ENCODE results near the gene C4orf50.

Gene C4orf50

DNA sequence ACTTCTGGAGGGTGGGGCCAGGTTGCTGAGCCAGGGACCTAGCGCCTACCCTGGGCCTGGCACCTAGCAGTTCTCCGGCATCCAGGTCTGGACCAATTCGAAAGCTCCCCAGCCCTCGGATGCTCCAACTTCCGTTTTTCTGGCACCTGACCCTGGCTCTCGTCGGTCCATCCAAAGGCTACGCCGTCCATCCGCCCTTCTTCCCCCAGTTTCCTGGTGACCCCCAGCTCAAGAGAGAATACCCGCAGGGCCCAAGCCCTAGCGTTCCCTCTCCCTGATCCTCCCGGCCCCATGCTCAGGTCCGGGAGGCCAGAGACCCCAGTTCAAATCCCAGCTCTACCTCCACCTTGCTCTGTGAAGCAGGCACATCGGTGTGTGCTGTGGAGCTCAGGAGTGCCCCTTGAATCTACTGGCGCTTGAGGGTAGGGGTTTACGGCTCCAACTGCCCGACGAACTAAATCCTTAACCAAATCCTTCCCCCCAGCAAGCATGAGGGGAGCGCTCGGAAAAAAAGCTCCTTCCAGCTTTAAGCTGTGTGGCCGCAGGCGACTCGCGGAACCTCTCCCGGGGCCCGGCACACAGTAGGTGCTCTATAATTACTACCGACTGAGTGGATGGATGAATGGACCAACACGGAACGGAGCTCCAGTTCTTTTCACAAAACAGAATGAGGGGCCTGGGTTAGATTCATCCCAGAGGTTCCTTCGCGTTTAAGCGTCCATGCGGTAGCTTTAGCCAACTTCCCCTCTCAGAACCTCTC is 126.5 kb downstream of the C4orf50 start:
- peak overlapping the region; percentile 74; the same call in 1 of the 2 replicates for H3K4me3 ChIP-seq
- in situ Hi-C loops (cut with MboI; ENCODE audit: low sequenced_read_pairs): no loop called here
- H3K4me1 ChIP-seq: peaks cover 28% of the 10 kb centered on the region
- DNase-seq (ENCODE audit: low spot score in 2 of 2): no peak
- no peaks in the 10 kb centered on the region; the same call in 1 of the 2 replicates for H3K9me3 ChIP-seq
- peaks cover 7% of the 10 kb centered on the region; the same call in 1 of the 2 replicates for H3K27me3 ChIP-seq (ENCODE audit: low read depth)
- no peaks in the 10 kb centered on the region; the same call in 1 of the 2 replicates for H3K36me3 ChIP-seq (replicated peaks)

DNA sequence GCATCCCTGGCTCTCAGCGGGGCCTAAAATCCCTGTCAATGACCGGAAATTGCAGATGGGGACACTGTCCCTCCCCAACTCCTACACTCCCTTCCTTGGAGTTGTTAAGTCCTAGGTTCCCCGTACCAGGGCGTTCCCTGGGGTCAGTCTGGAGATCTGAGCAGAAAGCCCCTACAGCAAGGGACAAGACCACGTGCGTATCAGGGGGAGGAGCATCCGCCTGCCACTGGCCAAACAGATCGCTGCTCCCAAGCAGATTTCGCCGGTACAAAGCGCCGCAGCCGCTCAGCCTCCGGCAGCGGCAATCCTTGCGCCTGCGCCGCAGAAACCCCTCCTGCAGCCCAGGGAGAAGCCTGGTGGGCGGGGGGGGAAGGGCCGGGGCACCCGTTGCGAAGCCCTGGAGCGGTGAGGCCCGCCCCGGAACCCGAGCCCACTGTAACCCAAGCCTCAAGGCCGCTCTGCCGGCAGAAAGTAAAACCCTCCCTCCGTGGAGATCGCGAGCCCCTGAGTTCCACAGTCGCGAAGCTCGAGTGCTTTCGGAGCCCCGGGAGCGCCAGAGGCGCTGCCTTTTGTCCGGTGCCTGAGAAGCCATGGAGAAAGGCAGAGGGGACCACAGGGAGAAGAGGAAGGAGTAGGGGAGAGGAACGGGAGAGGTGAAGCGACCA is 128.0 kb downstream of the C4orf50 start:
- no peaks in the 10 kb centered on the region; the same call in 1 of the 2 replicates for H3K36me3 ChIP-seq (replicated peaks)
- in situ Hi-C loops (cut with MboI; ENCODE audit: low sequenced_read_pairs): no loop called here
- H3K4me1 ChIP-seq: peaks cover 39% of the 10 kb centered on the region
- H3K27me3 ChIP-seq (ENCODE audit: low read depth): no peaks in the 10 kb centered on the region
- peak; percentile 88 to 95 for DNase-seq (ENCODE audit: low spot score in 2 of 2)
- no peaks in the 10 kb centered on the region; the same call in 1 of the 2 replicates for H3K9me3 ChIP-seq
- H3K4me3 ChIP-seq: peak overlapping the region; percentile 74

DNA sequence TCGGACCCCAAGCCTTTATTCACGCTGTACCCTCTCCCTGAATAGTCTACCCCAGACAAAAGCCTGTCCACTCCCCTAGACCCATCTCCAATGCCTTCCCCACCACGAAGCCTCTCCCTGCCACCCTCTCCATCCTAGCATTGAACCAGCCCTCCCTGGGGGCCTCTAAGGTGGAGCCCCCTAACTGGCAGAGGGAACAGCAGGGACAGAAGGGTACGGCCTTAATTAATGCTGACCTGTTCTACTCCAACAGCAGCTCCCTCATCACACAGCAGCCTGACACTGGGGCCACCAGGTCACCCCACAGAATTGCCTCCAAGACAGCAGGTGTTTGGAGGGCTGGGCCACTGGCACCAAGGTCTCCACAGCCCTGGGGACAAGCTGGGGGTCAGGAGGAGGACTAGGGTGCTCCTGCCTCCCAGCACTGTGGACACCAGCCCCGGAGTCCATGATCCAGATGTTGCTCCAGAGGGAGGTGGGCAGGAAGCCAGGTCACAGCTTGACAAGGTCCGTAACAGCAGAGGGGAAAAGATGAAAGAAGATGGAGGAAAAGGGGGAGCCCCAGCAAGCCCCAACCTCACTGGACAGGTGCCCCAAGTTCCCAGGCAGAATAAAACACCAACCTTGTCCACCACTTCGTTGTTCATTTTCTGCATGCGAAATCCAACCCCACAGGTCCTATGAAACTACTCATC is 129.1 kb downstream of the C4orf50 start:
- Histone ChIP-seq H3K27me3 (ENCODE audit: low read depth) (no peaks in the 10 kb centered on the region), H3K4me1 (peaks cover 50% of the 10 kb centered on the region), H3K9me3 (no peaks in the 10 kb centered on the region; the same call in 1 of the 2 replicates), H3K4me3 (peak overlapping the region; percentile 74), H3K36me3 (replicated peaks) (no peaks in the 10 kb centered on the region; the same call in 1 of the 2 replicates)
- peak in 1 of 2 experiments; percentile 29 for DNase-seq (ENCODE audit: low spot score in 2 of 2)
- in situ Hi-C loops (cut with MboI; ENCODE audit: low sequenced_read_pairs): no loop called here

DNA sequence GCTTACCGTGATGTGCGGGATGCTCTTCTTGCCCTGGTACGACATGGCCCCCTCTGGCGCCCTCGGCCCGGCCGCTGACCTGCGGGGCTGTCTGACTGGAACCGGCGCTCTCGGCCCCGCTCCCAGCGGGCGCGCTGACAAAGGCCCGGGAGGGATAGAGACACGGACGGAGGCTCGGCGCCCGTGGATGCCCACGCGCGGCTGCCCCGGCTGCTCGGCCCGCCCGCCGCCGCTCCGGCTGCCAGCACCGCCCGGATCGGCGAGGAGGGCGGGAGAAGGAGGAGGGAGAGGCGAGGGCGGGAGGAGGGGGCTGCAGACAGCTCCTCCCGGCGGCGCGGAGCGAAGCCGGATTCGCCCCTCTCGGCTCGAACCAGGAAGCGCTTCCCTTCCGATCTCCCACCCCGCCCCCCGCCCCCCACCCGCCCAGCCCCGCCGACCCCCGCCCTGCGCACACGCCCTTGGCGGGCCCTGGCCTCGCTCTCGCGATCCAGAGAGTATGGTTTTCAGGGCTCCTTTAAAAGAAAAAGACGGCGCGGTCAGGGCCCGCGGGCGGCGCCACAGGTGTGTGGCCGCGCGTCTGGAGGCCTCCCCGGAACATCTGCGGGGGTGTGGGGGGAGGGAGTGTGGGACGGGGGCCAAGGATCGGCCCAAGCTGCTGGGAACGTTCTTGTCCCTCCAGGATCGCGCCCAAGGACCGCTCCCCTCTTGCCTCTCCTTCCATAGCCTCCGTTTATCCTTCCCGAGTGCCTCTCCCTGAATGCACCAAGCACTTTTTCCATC is 129.8 kb downstream of the C4orf50 start:
- H3K27me3 ChIP-seq (ENCODE audit: low read depth): no peaks in the 10 kb centered on the region
- in situ Hi-C loops (cut with MboI; ENCODE audit: low sequenced_read_pairs): no loop called here
- no peaks in the 10 kb centered on the region; the same call in 1 of the 2 replicates for H3K36me3 ChIP-seq (replicated peaks)
- H3K4me1 ChIP-seq: peaks cover 51% of the 10 kb centered on the region
- no peaks in the 10 kb centered on the region; the same call in 1 of the 2 replicates for H3K9me3 ChIP-seq
- DNase-seq (ENCODE audit: low spot score in 2 of 2): peak; percentile 73 to 87
- H3K4me3 ChIP-seq: peak overlapping the region; percentile 74

DNA sequence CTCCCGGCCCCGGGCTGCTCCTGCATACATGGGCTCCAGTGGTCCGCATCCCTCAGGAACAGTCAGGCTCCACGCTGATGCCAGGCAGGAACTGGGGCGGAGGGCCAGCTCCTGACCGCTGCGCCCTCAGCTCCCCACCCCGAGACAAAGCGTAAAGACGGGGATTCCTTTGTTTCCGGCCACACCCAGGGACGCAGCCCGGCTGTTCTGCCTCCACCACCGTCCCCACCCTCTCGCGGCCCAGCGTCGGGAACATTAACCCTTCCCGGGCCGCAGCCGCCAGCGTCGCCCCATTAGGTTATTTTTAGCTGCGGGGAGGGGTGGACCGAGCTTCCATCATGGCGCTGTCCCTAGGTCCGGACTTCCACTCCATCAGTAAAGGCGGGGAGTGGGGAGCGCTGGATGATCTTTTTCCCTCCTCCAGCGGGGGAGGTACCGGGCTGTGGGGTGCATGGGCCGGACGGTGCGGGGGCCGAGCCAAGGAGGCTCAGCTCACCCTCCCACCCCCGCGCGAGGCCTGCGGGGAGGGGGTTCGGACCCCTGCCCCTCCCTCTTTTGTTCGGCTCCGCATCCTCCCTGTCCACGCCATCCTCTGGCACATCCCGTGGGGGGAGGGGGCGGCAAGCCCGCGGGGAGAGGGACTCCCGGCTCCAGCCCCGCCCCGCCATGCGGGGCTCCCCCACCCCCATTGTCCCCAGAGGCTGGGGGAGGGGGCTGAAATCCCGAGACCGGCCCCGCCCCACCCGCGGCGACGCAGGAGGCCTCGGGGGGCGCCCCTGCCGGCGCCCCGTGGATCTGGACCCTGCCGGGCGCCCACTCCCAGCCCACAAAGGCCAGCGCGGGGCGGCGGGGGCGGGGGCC is 130.6 kb downstream of the C4orf50 start:
- in situ Hi-C loops (cut with MboI; ENCODE audit: low sequenced_read_pairs): no loop called here
- H3K36me3 ChIP-seq (replicated peaks): no peaks in the 10 kb centered on the region; the same call in 1 of the 2 replicates
- DNase-seq (ENCODE audit: low spot score in 2 of 2): peak; percentile 62 to 84
- H3K9me3 ChIP-seq: no peaks in the 10 kb centered on the region
- H3K27me3 ChIP-seq (ENCODE audit: low read depth): no peaks in the 10 kb centered on the region
- peak overlapping the region; percentile 74 for H3K4me3 ChIP-seq
- peaks cover 48% of the 10 kb centered on the region for H3K4me1 ChIP-seq

DNA sequence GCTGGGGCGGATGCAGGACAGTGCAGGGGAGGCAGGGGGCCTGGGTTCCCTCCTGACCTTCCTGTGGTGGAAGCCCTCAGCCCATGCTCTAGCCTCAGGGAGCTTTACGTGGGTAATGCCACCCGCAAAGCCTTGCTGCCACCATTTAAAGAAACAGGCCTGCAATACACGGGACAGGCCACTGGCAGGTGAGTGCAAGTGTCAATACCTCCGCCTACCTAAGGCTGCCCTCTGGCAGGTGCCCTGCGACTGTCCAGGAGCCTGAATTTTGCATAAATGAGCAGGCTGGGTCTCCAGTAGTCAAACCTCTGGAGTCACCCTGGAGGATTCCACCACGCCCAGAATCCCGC is 131.2 kb downstream of the C4orf50 start:
- Histone ChIP-seq H3K4me1 (peaks cover 48% of the 10 kb centered on the region), H3K36me3 (replicated peaks) (no peaks in the 10 kb centered on the region; the same call in 1 of the 2 replicates), H3K4me3 (peak overlapping the region; percentile 74), H3K9me3 (no peaks in the 10 kb centered on the region), H3K27me3 (ENCODE audit: low read depth) (no peaks in the 10 kb centered on the region)
- no peak for DNase-seq (ENCODE audit: low spot score in 2 of 2)
- in situ Hi-C loops (cut with MboI; ENCODE audit: low sequenced_read_pairs): no loop called here

DNA sequence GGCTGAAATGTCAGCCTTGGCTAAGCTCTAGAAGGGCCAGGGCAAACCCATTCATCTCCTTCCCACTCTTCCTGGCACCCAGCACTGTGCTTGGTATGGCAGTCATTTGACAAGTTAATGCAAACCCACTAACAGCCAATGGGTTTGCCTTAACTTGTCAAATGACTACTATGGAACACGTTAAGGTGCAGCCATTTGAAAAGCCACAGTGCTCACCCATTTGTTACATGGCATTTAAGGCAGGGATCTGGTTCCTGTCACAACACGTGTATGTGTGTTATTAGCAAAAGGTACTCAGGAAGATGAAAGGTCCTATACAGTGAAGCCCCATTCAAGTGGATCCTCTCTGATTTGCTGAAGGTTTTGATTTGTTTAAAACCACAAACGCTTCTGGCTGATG is 132.5 kb downstream of the C4orf50 start:
- DNase-seq (ENCODE audit: low spot score in 2 of 2): no peak
- H3K4me1 ChIP-seq: peaks cover 43% of the 10 kb centered on the region
- in situ Hi-C loops (cut with MboI; ENCODE audit: low sequenced_read_pairs): no loop called here
- no peaks in the 10 kb centered on the region; the same call in 1 of the 2 replicates for H3K36me3 ChIP-seq (replicated peaks)
- H3K4me3 ChIP-seq: no peak overlapping the region
- H3K9me3 ChIP-seq: no peaks in the 10 kb centered on the region
- no peaks in the 10 kb centered on the region for H3K27me3 ChIP-seq (ENCODE audit: low read depth)

DNA sequence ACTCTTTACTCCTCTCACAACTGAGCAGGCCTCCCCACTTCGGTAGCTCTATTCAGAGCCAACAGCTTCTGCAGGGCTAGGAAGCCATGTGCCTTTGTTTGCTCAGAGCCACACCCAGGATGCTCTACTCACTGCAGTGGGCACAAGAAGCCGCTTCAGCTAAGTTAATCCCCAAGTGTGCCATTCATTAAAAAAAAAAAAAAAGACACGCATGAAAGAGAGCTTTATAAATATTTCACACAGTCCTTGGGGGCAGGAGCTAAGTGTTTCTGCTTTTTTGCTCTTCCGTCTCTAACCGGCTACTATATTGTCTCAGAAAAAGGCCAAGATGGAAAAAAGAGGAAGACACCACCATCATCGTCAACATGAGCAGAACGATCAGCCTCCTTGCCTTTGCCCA is 133.4 kb downstream of the C4orf50 start:
- Histone ChIP-seq H3K4me1 (peaks cover 39% of the 10 kb centered on the region), H3K4me3 (no peak overlapping the region), H3K9me3 (no peaks in the 10 kb centered on the region), H3K36me3 (replicated peaks) (no peaks in the 10 kb centered on the region; the same call in 1 of the 2 replicates), H3K27me3 (ENCODE audit: low read depth) (no peaks in the 10 kb centered on the region)
- in situ Hi-C loops (cut with MboI; ENCODE audit: low sequenced_read_pairs): no loop called here
- DNase-seq (ENCODE audit: low spot score in 2 of 2): peak; percentile 15 to 40

DNA sequence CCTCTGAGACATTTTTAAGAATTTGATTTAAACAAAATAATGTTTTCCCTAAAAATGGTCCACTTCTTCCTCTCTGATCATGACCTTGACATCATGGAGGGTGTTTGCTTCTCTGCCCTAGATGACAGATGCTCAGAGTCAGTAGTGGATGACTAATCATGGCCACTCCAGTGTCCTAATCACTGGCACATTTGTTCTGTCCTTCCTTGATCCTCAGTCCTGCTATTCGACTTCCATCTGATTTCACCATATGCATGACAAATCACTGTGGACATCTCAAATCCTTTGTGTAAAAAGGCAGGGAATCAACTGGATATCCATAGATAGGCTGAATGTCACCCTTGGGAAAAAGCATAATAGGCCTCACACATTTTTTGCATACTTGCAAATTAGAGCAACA is 134.3 kb downstream of the C4orf50 start:
- DNase-seq (ENCODE audit: low spot score in 2 of 2): no peak
- Histone ChIP-seq H3K27me3 (ENCODE audit: low read depth) (no peaks in the 10 kb centered on the region), H3K9me3 (no peaks in the 10 kb centered on the region), H3K4me1 (peaks cover 30% of the 10 kb centered on the region), H3K36me3 (replicated peaks) (no peaks in the 10 kb centered on the region; the same call in 1 of the 2 replicates), H3K4me3 (no peak overlapping the region)
- in situ Hi-C loops (cut with MboI; ENCODE audit: low sequenced_read_pairs): no loop called here

DNA sequence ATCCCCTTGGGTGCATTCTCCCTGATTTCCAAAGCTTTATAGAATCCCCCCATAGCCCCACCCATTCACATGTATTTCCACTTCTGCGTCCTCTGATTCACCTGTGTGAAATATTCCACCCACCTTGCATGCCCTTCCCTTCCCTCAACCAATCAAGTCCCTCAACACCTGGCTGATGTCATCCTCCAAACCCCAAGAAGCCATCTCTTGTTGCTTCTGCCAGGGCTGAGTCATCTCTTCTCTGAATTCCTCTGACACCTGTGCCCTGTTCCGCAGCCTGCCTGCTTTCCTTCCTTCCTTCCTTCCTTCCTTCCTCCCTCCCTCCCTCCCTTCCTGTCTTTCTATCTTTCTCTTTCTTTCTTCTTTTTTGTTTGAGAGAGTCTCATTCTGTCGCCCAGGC is 135.3 kb downstream of the C4orf50 start:
- in situ Hi-C loops (cut with MboI; ENCODE audit: low sequenced_read_pairs): no loop called here
- no peak overlapping the region for H3K4me3 ChIP-seq
- no peaks in the 10 kb centered on the region for H3K27me3 ChIP-seq (ENCODE audit: low read depth)
- H3K36me3 ChIP-seq (replicated peaks): no peaks in the 10 kb centered on the region; the same call in 1 of the 2 replicates
- no peak for DNase-seq (ENCODE audit: low spot score in 2 of 2)
- H3K9me3 ChIP-seq: no peaks in the 10 kb centered on the region
- peaks cover 28% of the 10 kb centered on the region for H3K4me1 ChIP-seq

DNA sequence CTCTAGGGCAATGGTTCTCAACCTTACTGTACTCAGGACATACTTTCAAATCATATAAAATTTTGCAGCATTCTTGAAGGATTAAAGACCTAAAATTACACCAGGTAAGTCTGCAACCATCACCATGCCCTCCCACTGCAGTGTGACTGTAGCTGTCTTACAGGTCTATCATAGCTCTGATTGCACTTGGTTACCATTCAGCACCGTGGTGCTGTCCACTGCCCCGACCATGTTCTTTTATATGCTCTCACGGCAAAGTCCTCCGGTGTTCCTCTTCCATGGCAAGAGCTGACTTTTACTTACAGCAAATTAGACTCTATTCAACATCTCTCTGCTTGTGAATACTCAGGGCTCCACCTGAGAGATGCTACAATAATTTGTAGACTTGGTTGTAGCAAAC is 136.9 kb downstream of the C4orf50 start:
- no peak for DNase-seq (ENCODE audit: low spot score in 2 of 2)
- in situ Hi-C loops (cut with MboI; ENCODE audit: low sequenced_read_pairs): no loop called here
- Histone ChIP-seq H3K4me1 (peaks cover 23% of the 10 kb centered on the region), H3K4me3 (no peak overlapping the region), H3K27me3 (ENCODE audit: low read depth) (no peaks in the 10 kb centered on the region), H3K36me3 (replicated peaks) (no peaks in the 10 kb centered on the region), H3K9me3 (no peaks in the 10 kb centered on the region)

DNA sequence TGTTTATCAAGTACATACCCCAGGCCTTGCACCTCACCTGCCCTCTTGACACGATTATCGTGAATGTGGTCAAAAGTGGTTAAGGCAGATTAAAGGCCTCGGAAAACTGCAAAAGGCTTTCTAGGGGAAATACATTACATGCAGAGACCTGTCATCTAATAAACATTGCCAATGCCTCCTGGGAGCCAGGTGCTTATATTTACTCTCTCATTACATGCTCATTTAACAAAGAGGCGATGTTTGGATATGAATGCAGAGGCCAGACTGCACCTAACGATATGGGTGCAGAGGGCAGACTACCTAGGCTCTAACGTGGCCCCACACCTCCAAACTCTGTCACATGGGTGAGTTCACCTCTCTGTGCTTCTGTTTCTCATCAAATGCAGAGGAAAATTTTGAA is 139.9 kb downstream of the C4orf50 start:
- Histone ChIP-seq H3K4me1 (no peaks in the 10 kb centered on the region), H3K9me3 (no peaks in the 10 kb centered on the region), H3K36me3 (replicated peaks) (no peaks in the 10 kb centered on the region), H3K4me3 (no peak overlapping the region), H3K27me3 (ENCODE audit: low read depth) (no peaks in the 10 kb centered on the region)
- DNase-seq (ENCODE audit: low spot score in 2 of 2): no peak
- in situ Hi-C loops (cut with MboI; ENCODE audit: low sequenced_read_pairs): no loop called here
